Activated CD8-positive, alpha-beta memory T cell treated with anti-CD3 and anti-CD28 coated beads, Interleukin-2, amount 10 ng/mL, durations not matched to agents 7 days and 5 days (primary cell): ENCODE results near the gene RALGAPB. TPM values are rescaled to one million over a fixed set of nuclear protein-coding genes. Genes with fewer than 3 reads are reported as not detected.
A peak's percentile ranks its signal among the peaks of the same experiment; 100 is the strongest.
"Not testable (repeated sequence)": the region's sequence is repeated elsewhere in the genome, so short reads cannot be mapped to it uniquely, and the experiment has no call there.

Source experiments
- ATAC-seq: fragments of 150-1000 bp; cut with Tn5 transposase; one replicate; pipeline ENCODE4 v1.10.0; 2021; ENCODE audit warnings: moderate library complexity
- CTCF ChIA-PET: fragments of 350-600 bp; sonication (Branson Sonifier 250); formaldehyde crosslinking; loops from one replicate; lab custom pipeline; 2021; ENCODE audit warnings: antibody characterized with exemption; lab: Charles Lee
- DNase-seq: peaks from one replicate; pipeline ENCODE4 v3.0.0-alpha.2; 2020
- H3K27ac Mint-ChIP-seq: one replicate; pipeline ENCODE4 v1.8.0; 2021; ENCODE audit warnings: mild to moderate bottlenecking, mixed read lengths
- H3K27me3 Mint-ChIP-seq: one replicate; pipeline ENCODE4 v1.8.0; 2021; ENCODE audit warnings: mixed read lengths
- H3K36me3 Mint-ChIP-seq: one replicate; pipeline ENCODE4 v1.8.0; 2021; ENCODE audit warnings: mild to moderate bottlenecking, mixed read lengths
- H3K4me1 Mint-ChIP-seq: one replicate; pipeline ENCODE4 v1.8.0; 2021; ENCODE audit warnings: mixed read lengths
- H3K4me3 Mint-ChIP-seq: one replicate; pipeline ENCODE4 v1.8.0; 2021; ENCODE audit warnings: mild to moderate bottlenecking, moderate library complexity, mixed read lengths
- H3K9me3 Mint-ChIP-seq: one replicate; pipeline ENCODE4 v1.8.0; 2022; ENCODE audit warnings: low read depth, mixed read lengths
- total RNA-seq, 2 experiments: library from RNA; stranded (reverse); gene quantifications; one replicate each; pipeline ENCODE4 v1.2.3, GENCODE V29; 2021

RALGAPB gene
- total RNA-seq, 2 experiments from 2014 or later = 31.9 to 32.2 TPM

GRCh38 chr20:38434770-38435554 lies 37.7 kb upstream of the RALGAPB start, which contains the start of gene SNHG17:
SNHG17 (minus strand) TSS chr20:38435328.
- CTCF ChIA-PET = interaction anchor here (0.8 to 3.1 kb wide), 14 partner anchors 9 to 84 kb away, joined by 3 to 125 read pairs (median 6); partner anchors contain the start of gene RALGAPB
- Mint-ChIP-seq H3K36me3 (peaks cover 44% of the 10 kb centered on the region), H3K4me3 (peak within 1 kb of the TSS; percentile 97), H3K9me3 (no peaks in the 10 kb centered on the region), H3K27me3 (peaks cover 11% of the 10 kb centered on the region), H3K27ac (peak within 1 kb of the TSS; percentile 91), H3K4me1 (peaks cover 42% of the 10 kb centered on the region)
- ATAC-seq = peak; percentile 87
- peak; percentile 92 for DNase-seq

- Mint-ChIP-seq H3K36me3 (peaks cover 43% of the 10 kb centered on the region), H3K4me1 (peaks cover 42% of the 10 kb centered on the region), H3K27ac (peak overlapping the region; percentile 91), H3K9me3 (no peaks in the 10 kb centered on the region), H3K4me3 (peak overlapping the region; percentile 97), H3K27me3 (peaks cover 11% of the 10 kb centered on the region)
- DNase-seq = no peak
- CTCF ChIA-PET = interaction anchor here (0.8 to 3.1 kb wide), 10 partner anchors 10 to 79 kb away, joined by 3 to 125 read pairs (median 6); partner anchors contain the start of gene RALGAPB
- no peak for ATAC-seq
These were observed 37.1 kb upstream of the RALGAPB start for GRCh38 chr20:38435555-38435939.

- ATAC-seq = no peak
These were observed 34.8 kb upstream of the RALGAPB start for GRCh38 chr20:38437796-38438195.

GRCh38 chr20:38441110-38441509 lies 31.5 kb upstream of the RALGAPB start:
- H3K4me1 Mint-ChIP-seq, H3K36me3 Mint-ChIP-seq, H3K9me3 Mint-ChIP-seq, CTCF ChIA-PET, DNase-seq, H3K4me3 Mint-ChIP-seq, ATAC-seq, H3K27ac Mint-ChIP-seq: not testable (repeated sequence)
- H3K27me3 Mint-ChIP-seq = peaks cover 21% of the 10 kb centered on the region

More at GRCh38 chr20:38437796-38438195, 34.8 kb upstream of the RALGAPB start:
- Mint-ChIP-seq H3K36me3 (peaks cover 20% of the 10 kb centered on the region), H3K4me1 (peaks cover 19% of the 10 kb centered on the region), H3K4me3 (no peak overlapping the region), H3K27ac (no peak overlapping the region), H3K27me3 (peaks cover 20% of the 10 kb centered on the region), H3K9me3 (no peaks in the 10 kb centered on the region)
- CTCF ChIA-PET = interaction anchor here (2.0 kb wide), 1 partner anchor 8 kb away, joined by 18 read pairs; no protein-coding TSS in a partner anchor
- no peak for DNase-seq

GRCh38 chr20:38441916-38442315 lies 30.7 kb upstream of the RALGAPB start:
- no peak overlapping the region for H3K27ac Mint-ChIP-seq
- H3K9me3 Mint-ChIP-seq = no peaks in the 10 kb centered on the region
- peaks cover 8% of the 10 kb centered on the region for H3K4me1 Mint-ChIP-seq
- no peak overlapping the region for H3K4me3 Mint-ChIP-seq
- peaks cover 21% of the 10 kb centered on the region for H3K27me3 Mint-ChIP-seq
- DNase-seq = no peak
- H3K36me3 Mint-ChIP-seq = peaks cover 2% of the 10 kb centered on the region
- ATAC-seq = no peak
- CTCF ChIA-PET = interaction anchor here (7.1 kb wide), 1 partner anchor 8 kb away, joined by 125 read pairs; the partner anchor contains the start of gene SNHG17

- H3K27me3 Mint-ChIP-seq = peaks cover 11% of the 10 kb centered on the region
- H3K36me3 Mint-ChIP-seq = peaks cover 2% of the 10 kb centered on the region
- no peaks in the 10 kb centered on the region for H3K9me3 Mint-ChIP-seq
- ATAC-seq (no peak), DNase-seq (no peak)
- H3K27ac Mint-ChIP-seq = no peak overlapping the region
- CTCF ChIA-PET = interaction anchor here (0.9 to 7.1 kb wide), 10 partner anchors 8 to 105 kb away, joined by 3 to 125 read pairs (median 8); partner anchors contain the start of genes RALGAPB and SNHG17
- H3K4me1 Mint-ChIP-seq = peaks cover 21% of the 10 kb centered on the region
- peak overlapping the region; percentile 43 for H3K4me3 Mint-ChIP-seq
These were observed 27.3 kb upstream of the RALGAPB start for GRCh38 chr20:38445381-38445796.

GRCh38 chr20:38445901-38446425 lies 26.7 kb upstream of the RALGAPB start:
- CTCF ChIA-PET = interaction anchor here (0.8 to 7.1 kb wide), 14 partner anchors 9 to 516 kb away, joined by 3 to 125 read pairs (median 4); partner anchors contain the start of genes DHX35, RALGAPB, RPRD1B and SNHG17
- Mint-ChIP-seq H3K4me1 (peaks cover 21% of the 10 kb centered on the region), H3K27me3 (peaks cover 11% of the 10 kb centered on the region), H3K9me3 (no peaks in the 10 kb centered on the region), H3K4me3 (peak overlapping the region; percentile 72), H3K27ac (peak overlapping the region; percentile 77), H3K36me3 (peaks cover 6% of the 10 kb centered on the region)
- no peak for ATAC-seq
- DNase-seq = no peak

GRCh38 chr20:38446441-38447209 lies 26.0 kb upstream of the RALGAPB start:
- Mint-ChIP-seq H3K9me3 (no peaks in the 10 kb centered on the region), H3K4me3 (peak overlapping the region; percentile 72), H3K27ac (peak overlapping the region; percentile 77), H3K27me3 (peaks cover 9% of the 10 kb centered on the region), H3K36me3 (peaks cover 6% of the 10 kb centered on the region), H3K4me1 (peaks cover 21% of the 10 kb centered on the region)
- CTCF ChIA-PET = interaction anchor here (0.8 to 7.1 kb wide), 15 partner anchors 9 to 515 kb away, joined by 3 to 125 read pairs (median 4); partner anchors contain the start of genes DHX35, RALGAPB, RPRD1B and SNHG17
- DNase-seq (peak; percentile 94), ATAC-seq (peak; percentile 97)

- Mint-ChIP-seq H3K27me3 (peaks cover 3% of the 10 kb centered on the region), H3K9me3 (no peaks in the 10 kb centered on the region), H3K4me1 (peaks cover 21% of the 10 kb centered on the region), H3K4me3 (peak overlapping the region; percentile 72), H3K27ac (peak overlapping the region; percentile 77), H3K36me3 (peaks cover 6% of the 10 kb centered on the region)
- ATAC-seq (no peak), DNase-seq (no peak)
- CTCF ChIA-PET = interaction anchor here (1.2 to 7.1 kb wide), 4 partner anchors 11 to 515 kb away, joined by 3 to 125 read pairs (median 10); partner anchors contain the start of genes DHX35, RALGAPB and SNHG17
These were observed 25.4 kb upstream of the RALGAPB start for GRCh38 chr20:38447251-38447661.

GRCh38 chr20:38447931-38448675 lies 24.5 kb upstream of the RALGAPB start:
- no peak for ATAC-seq
- peaks cover 21% of the 10 kb centered on the region for H3K4me1 Mint-ChIP-seq
- no peaks in the 10 kb centered on the region for H3K27me3 Mint-ChIP-seq
- CTCF ChIA-PET = interaction anchor here (1.9 to 7.1 kb wide), 2 partner anchors 14 to 25 kb away, joined by 10 to 125 read pairs; partner anchors contain the start of genes RALGAPB and SNHG17
- peak overlapping the region; percentile 72 for H3K4me3 Mint-ChIP-seq
- peaks cover 6% of the 10 kb centered on the region for H3K36me3 Mint-ChIP-seq
- no peak overlapping the region for H3K27ac Mint-ChIP-seq
- H3K9me3 Mint-ChIP-seq = no peaks in the 10 kb centered on the region
- DNase-seq = no peak

- CTCF ChIA-PET = interaction anchor here (7.1 kb wide), 1 partner anchor 15 kb away, joined by 125 read pairs; the partner anchor contains the start of gene SNHG17
- ATAC-seq (no peak), DNase-seq (no peak)
- Mint-ChIP-seq H3K27me3 (no peaks in the 10 kb centered on the region), H3K36me3 (peaks cover 6% of the 10 kb centered on the region), H3K9me3 (no peaks in the 10 kb centered on the region), H3K27ac (no peak overlapping the region), H3K4me3 (no peak overlapping the region), H3K4me1 (peaks cover 21% of the 10 kb centered on the region)
These were observed 23.6 kb upstream of the RALGAPB start for GRCh38 chr20:38449046-38449445.
